Stomach (tissue), 9 donors: ENCODE data around the gene LRP2BP. TPM values are rescaled to one million over a fixed set of nuclear protein-coding genes. Genes with fewer than 3 reads are reported as not detected.
A peak's percentile ranks its signal among the peaks of the same experiment; 100 is the strongest.

Experiments
- DNase-seq, 2 donors: peaks; one replicate each; pipeline versions ENCODE4 v3.0.0 to v3.0.0-alpha.2; 2013 to 2019
- H3K27ac ChIP-seq, 5 donors: fragments of 200-600 bp in 4 of 5; sonication (generic) in 4 of 5; one replicate each; pipeline ENCODE4 v1.5.1; 2013 to 2019; ENCODE audit warnings: mild to moderate bottlenecking in 1 of 5, moderate library complexity in 1 of 5
- H3K27me3 ChIP-seq, 3 donors: fragments of 200-600 bp; sonication (generic); one replicate each; pipeline ENCODE4 v1.5.1; 2017 to 2019; ENCODE audit warnings: mixed run types in 1 of 3
- H3K36me3 ChIP-seq, 4 donors: fragments of 200-600 bp; sonication (generic); 1 replicate in 3 of 4; 2 replicates in 1 of 4; pipeline ENCODE4 v1.5.1; 2016 to 2019
- H3K4me1 ChIP-seq, 4 donors: fragments of 200-600 bp; sonication (generic); one replicate each; pipeline ENCODE4 v1.5.1; 2016 to 2019
- H3K4me3 ChIP-seq, 4 donors: fragments of 200-600 bp; sonication (generic) in 3 of 4; one replicate each; pipeline ENCODE4 v1.5.1; 2016 to 2019; ENCODE audit warnings: mild to moderate bottlenecking in 1 of 4
- H3K9me3 ChIP-seq, 4 donors: fragments of 200-600 bp; sonication (generic); one replicate each; pipeline ENCODE4 v1.5.1; 2016 to 2019
- EP300 ChIP-seq: sonication (generic); formaldehyde crosslinking; IDR thresholded peaks from one replicate; pipeline ENCODE4 v1.6.1; 2017; ENCODE audit warnings: antibody characterized with exemption
- POLR2A ChIP-seq, 4 donors: fragments of 450-650 bp; IDR thresholded peaks; one replicate each; pipeline ENCODE4 v1.6.1; 2016; ENCODE audit warnings: antibody characterized with exemption in 4 of 4, control low read depth in 2 of 4, mild to moderate bottlenecking in 1 of 4, moderate library complexity in 1 of 4
- POLR2AphosphoS5 ChIP-seq, 3 donors: sonication (generic); formaldehyde crosslinking; IDR thresholded peaks; one replicate each; pipeline ENCODE4 v1.6.1; 2016; ENCODE audit warnings: antibody characterized with exemption in 3 of 3
- WGBS, 5 donors: extraction: QIAGEN DNeasy Blood & Tissue Kit in 3 of 5; methylation state at CpG; one replicate each; pipeline versions ENCODE4 v1.1.5 to v1.1.7; 2013 to 2018; 5-methylcytosine and 5-hydroxymethylcytosine counted together
- intact Hi-C: fragments of 100-400 bp; cut with DNase I; formaldehyde crosslinking; loops from one replicate; pipeline ENCODE4 v1.15.1; 2023; ENCODE audit warnings: low total_unique reads
- polyA plus RNA-seq, 3 donors: library from polyadenylated mRNA; stranded (reverse); fragments of 200-250 nt; gene quantifications; one replicate each; pipeline ENCODE4 v1.2.3, GENCODE V29; 2013
- total RNA-seq, 5 donors: library from RNA; depleted of rRNA; stranded (reverse); fragments of >200 nt; gene quantifications; one replicate each; pipeline versions ENCODE4 v1.1.0 to v1.2.3, GENCODE V29; 2014 to 2016
- TF ChIP-seq, protein P1 (sequence below), 7 experiments: fragments of 450-650 bp in 4 of 7; fragments of 200-600 bp in 3 of 7; sonication (generic) in 3 of 7; IDR thresholded peaks; one replicate each; pipeline ENCODE4 v1.5.1; 2016 to 2019; ENCODE audit warnings: antibody characterized with exemption in 7 of 7, control low read depth in 2 of 7, mild to moderate bottlenecking in 1 of 7
- donor health status: healthy with polysubstance abuse.
- donor health status: Bipolar disorder and iron deficiency.
- donor health status: healthy.

The LRP2BP gene
- total and polyA plus RNA-seq, 8 donors = 0.31 to 4.8 (median 0.45) TPM; not detected in 3

DNA sequence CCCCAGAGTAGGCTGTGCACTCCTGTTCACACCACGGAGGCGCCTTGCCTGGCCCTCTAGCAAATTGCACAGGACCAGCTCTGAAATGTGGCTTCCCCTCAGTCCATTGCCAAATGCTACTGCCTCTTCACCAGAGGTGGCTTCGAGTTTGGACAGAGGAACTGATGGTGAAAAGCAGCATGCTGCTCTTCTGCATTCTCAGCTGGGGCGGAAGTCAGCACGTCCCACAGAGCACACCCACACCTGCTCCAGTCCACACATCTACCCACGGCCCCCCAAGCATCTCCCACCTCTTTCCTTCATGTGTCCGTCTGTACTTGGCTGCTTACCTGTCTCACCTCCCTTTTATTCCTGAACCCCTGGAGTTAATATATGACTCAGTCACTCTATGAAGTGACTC is 43.5 kb downstream of the LRP2BP start:
- TF ChIP-seq, protein P1, sequence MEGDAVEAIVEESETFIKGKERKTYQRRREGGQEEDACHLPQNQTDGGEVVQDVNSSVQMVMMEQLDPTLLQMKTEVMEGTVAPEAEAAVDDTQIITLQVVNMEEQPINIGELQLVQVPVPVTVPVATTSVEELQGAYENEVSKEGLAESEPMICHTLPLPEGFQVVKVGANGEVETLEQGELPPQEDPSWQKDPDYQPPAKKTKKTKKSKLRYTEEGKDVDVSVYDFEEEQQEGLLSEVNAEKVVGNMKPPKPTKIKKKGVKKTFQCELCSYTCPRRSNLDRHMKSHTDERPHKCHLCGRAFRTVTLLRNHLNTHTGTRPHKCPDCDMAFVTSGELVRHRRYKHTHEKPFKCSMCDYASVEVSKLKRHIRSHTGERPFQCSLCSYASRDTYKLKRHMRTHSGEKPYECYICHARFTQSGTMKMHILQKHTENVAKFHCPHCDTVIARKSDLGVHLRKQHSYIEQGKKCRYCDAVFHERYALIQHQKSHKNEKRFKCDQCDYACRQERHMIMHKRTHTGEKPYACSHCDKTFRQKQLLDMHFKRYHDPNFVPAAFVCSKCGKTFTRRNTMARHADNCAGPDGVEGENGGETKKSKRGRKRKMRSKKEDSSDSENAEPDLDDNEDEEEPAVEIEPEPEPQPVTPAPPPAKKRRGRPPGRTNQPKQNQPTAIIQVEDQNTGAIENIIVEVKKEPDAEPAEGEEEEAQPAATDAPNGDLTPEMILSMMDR (IDR thresholded peaks at IDR 0.05) = no peak
- TF ChIP-seq POLR2A (IDR thresholded peaks at IDR 0.05) = no peak
- no peak for TF ChIP-seq EP300
- TF ChIP-seq POLR2AphosphoS5 (IDR thresholded peaks at IDR 0.05) = no peak
- 88 to 93% (median 90%) methylated on average over 6 to 7 of the region's 7 CpGs for WGBS, 5 donors
- H3K4me3 ChIP-seq = no peak overlapping the region
- no peak for DNase-seq
- intact Hi-C loops = no loop called here
- no peaks in the 10 kb centered on the region for H3K27me3 ChIP-seq
- H3K36me3 ChIP-seq = peaks cover 6 to 65% (median 62%) of the 10 kb centered on the region in 4 donors
- H3K27ac ChIP-seq = no peak overlapping the region
- H3K9me3 ChIP-seq = no peaks in the 10 kb centered on the region
- no peaks in the 10 kb centered on the region for H3K4me1 ChIP-seq

DNA sequence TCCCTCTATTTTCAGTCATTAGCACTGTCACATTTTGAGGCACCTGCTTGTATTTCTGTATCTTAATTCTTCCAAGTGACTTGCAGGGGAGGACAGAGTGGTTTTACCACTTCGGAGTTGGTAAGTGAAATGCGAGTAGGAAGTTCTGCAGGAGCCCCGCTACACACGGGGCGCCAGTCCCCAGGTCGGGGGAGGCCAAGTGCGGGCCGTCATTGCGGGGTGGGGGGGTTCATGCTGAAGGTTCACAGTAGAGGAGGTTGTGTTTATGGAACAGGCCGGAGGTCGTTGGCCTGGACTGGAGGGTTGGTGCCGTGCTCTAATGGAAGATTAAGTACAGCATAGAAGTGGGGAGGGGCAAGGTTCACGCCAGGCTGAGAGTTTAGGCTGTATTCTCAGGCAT is 44.0 kb downstream of the LRP2BP start:
- DNase-seq = no peak
- no peak overlapping the region for H3K4me3 ChIP-seq
- H3K36me3 ChIP-seq = peaks cover 6 to 70% (median 65%) of the 10 kb centered on the region in 4 donors
- TF ChIP-seq POLR2AphosphoS5 (IDR thresholded peaks at IDR 0.05) (no peak), EP300 (no peak), POLR2A (IDR thresholded peaks at IDR 0.05) (no peak)
- TF ChIP-seq, protein P1 (IDR thresholded peaks at IDR 0.05) = no peak
- intact Hi-C loops = no loop called here
- 84 to 93% (median 87%) methylated on average over 13 of the region's 13 CpGs for WGBS, 5 donors
- H3K27me3 ChIP-seq = no peaks in the 10 kb centered on the region
- no peak overlapping the region for H3K27ac ChIP-seq
- no peaks in the 10 kb centered on the region for H3K9me3 ChIP-seq
- no peaks in the 10 kb centered on the region for H3K4me1 ChIP-seq

DNA sequence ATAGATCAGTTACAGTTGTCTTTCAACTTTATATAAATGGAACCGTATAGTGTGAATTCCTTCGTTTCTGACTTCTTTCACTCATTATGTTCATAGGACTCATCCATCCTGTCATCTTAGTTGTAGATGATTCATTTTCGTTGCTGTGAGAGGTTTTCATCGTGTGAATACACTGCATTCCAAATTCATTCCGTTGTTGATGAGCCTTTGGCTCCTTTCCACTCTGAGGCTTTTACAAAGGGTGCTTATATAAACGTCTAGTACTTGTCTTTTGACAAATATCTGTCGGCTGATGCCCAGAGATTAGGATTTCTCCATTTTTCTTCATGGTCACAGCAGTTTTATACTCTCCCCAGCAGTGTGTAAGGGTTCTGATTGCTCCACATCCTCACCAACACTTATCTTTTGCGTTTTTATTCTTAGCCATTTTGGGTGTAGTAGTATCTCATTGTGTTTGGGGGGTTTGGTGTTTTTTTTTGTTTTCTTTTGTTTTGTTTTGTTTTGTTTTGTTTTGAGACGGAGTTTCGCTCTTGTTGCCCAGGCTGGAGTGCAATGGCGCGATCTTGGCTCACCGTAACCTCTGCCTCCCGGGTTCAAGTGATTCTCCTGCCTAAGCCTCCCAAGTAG is 48.6 kb downstream of the LRP2BP start:
- no peak for DNase-seq
- no peak for TF ChIP-seq POLR2A (IDR thresholded peaks at IDR 0.05)
- TF ChIP-seq EP300 = no peak
- no peak for TF ChIP-seq POLR2AphosphoS5 (IDR thresholded peaks at IDR 0.05)
- TF ChIP-seq, protein P1 (IDR thresholded peaks at IDR 0.05) = no peak
- 90 to 91% (median 90%) methylated on average over 14 of the region's 14 CpGs for WGBS, 5 donors
- intact Hi-C loops = no loop called here
- Histone ChIP-seq H3K9me3 (no peaks in the 10 kb centered on the region), H3K27ac (no peak overlapping the region), H3K4me1 (peaks cover 0 to 6% (median 0%) of the 10 kb centered on the region in 4 donors), H3K27me3 (no peaks in the 10 kb centered on the region), H3K4me3 (no peak overlapping the region), H3K36me3 (peaks cover 6 to 66% (median 56%) of the 10 kb centered on the region in 4 donors)

DNA sequence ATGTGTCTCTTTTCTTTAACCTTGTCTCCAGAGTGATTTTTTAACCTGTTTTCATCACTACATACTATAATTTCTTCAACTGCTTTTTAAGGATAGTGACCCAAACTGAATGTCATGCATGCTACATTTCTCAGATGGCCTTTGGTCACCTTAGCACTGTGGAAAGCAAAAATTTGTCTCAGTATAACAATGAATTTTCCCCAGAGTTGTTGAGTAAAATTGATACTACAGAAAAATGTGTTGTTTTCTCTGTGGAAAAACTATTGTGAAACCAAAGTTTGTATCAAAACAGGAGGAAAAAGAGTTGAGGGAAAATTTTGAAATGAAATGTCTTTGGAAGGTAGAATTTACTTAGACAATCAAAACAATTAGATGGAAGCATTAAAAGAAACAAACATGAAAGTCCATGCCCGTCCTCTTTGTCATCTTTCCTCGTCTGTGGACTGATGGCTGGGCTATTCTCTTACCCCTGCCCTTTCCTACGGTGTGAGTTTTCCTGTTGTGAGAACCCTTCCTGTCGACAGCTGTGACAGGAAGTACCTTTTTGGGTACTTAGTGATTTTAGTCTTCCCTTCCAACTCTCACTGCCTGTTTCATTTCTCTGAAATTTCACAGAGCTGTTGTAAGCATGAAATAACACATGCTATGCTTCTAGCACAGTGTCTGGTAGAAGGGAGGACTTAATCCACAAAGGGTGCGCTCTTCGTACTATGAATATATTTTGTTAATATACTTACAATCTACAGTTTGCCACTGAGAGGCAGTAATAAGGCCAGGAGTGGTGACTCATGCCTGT is 50.8 kb downstream of the LRP2BP start:
- TF ChIP-seq POLR2A (IDR thresholded peaks at IDR 0.05) (no peak), POLR2AphosphoS5 (IDR thresholded peaks at IDR 0.05) (no peak), EP300 (no peak)
- TF ChIP-seq, protein P1 (IDR thresholded peaks at IDR 0.05) = no peak
- no peak for DNase-seq
- Histone ChIP-seq H3K27ac (peak overlapping the region in 1 of 5 donors; percentile 56), H3K9me3 (no peaks in the 10 kb centered on the region), H3K4me1 (peaks cover 0 to 6% (median 0%) of the 10 kb centered on the region in 4 donors), H3K27me3 (no peaks in the 10 kb centered on the region), H3K4me3 (no peak overlapping the region), H3K36me3 (peaks cover 0 to 70% (median 58%) of the 10 kb centered on the region in 4 donors)
- WGBS, 5 donors = 74 to 83% (median 77%) methylated on average over 6 of the region's 6 CpGs
- intact Hi-C loops = no loop called here
